ENCODE measurements around the gene ZNF710.
A peak's percentile ranks its signal among the peaks of the same experiment; 100 is the strongest.

The ZNF710 gene

DNA sequence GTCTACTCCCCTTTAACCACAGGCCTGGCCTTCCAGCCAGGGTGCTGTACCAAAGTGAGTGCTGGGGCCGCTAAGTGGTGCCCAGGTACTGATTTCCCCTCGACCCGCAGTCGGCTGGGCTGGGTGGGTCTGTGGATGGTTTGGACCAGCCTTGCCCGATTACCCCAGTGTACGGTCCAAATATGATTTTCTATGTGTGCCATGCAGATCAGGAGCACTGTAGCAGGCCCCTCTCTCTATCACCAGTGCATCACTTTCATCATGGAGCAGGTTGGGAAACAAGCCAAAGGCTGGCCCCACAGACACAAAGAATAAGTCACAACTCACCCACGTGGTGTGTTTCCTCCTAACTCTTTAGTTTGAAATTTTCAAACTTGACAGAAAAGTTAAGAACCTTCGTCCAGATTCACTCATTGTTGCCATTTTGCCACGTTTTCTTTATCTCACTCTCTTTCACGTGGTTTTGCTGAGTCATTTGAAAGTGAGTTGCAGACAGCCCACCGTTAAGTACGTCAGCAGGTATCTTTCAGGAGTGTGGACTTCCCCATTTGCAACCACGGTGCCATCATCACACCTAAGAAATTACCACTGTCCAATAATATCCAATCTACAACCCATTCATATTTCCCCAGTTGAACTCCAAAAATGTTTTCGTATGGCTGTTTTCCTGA is 37.0 kb downstream of the ZNF710 start:
- peaks cover 8% of the 10 kb centered on the region for H3K36me3 Mint-ChIP-seq
- DNase-seq (ENCODE audit: low spot score in 2 of 2) (peak in 1 of 2 donors; percentile 76), ATAC-seq (peak; percentile 93)
- H3K27ac Mint-ChIP-seq, result peak overlapping the region; percentile 75
- peaks cover 72% of the 10 kb centered on the region for H3K4me1 Mint-ChIP-seq
- H3K9me3 Mint-ChIP-seq, result no peaks in the 10 kb centered on the region
- H3K4me3 Mint-ChIP-seq, result peak overlapping the region; percentile 3

DNA sequence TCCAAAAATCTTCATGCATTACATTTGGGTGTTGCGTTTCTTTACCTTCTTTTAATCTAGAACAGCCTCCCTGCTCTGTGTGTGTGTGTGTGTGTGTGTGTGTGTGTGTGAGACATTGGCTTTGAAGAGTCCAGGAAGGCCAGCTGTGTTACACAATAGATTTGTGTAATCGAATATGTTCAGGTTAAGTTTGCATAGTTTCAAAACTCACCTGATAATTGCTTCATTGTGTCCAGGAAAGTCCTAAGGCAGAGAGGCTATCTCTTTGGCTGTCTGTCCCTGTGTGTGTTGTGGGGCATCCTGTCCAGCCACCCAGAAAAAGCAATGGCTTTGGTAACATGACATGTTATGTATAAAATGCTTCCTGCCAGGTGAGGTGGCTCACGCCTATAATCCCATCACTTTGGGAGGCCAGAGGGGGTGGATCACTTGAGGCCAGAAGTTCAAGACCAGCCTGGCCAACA is 37.5 kb downstream of the ZNF710 start:
- ATAC-seq, result no peak
- peaks cover 67% of the 10 kb centered on the region for H3K4me1 Mint-ChIP-seq
- H3K27ac Mint-ChIP-seq, result peak overlapping the region; percentile 75
- peak overlapping the region; percentile 3 for H3K4me3 Mint-ChIP-seq
- H3K9me3 Mint-ChIP-seq, result no peaks in the 10 kb centered on the region
- H3K36me3 Mint-ChIP-seq, result peaks cover 8% of the 10 kb centered on the region
- DNase-seq (ENCODE audit: low spot score in 2 of 2), result no peak

DNA sequence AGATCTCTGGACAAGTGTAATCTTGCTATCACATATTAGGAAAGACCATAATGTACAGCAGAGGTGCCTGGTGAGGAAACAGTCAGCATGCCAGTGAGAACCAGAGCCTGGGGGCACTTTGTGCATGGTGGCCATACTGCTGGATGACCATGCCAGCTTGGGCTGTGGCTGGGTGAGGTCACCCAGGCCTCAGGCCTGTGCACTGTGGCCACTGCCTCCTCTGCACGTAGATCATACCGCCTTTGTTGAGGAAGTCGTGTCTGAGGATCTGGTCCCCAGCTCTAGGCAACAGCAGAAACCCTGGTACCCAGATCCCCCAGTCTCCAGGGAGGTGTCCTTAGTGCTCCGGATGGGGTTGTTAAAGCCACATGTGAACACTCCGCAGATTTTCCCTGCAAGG is 38.9 kb downstream of the ZNF710 start:
- H3K27ac Mint-ChIP-seq, result no peak overlapping the region
- H3K36me3 Mint-ChIP-seq, result peaks cover 8% of the 10 kb centered on the region
- H3K4me1 Mint-ChIP-seq, result peaks cover 58% of the 10 kb centered on the region
- no peak for DNase-seq (ENCODE audit: low spot score in 2 of 2)
- H3K9me3 Mint-ChIP-seq, result no peaks in the 10 kb centered on the region
- ATAC-seq, result no peak
- H3K4me3 Mint-ChIP-seq, result no peak overlapping the region

DNA sequence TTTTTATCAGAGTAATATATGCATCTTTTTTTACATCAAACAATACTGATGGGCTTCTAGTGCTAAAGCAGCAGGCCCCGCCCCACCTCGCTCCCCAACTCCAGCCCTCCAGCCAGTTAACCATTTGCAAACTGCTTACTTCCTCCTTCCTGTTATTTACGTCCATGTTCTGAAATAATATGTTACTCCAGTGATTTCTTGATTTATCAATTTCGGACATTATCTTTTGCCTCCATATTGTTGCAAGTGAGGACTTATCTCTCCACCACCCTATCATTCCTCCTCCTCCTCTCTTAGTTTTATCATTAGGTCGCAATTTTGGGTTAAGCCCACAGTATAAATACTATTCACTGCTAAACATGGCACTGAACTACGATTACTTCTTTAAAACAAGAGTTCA is 39.5 kb downstream of the ZNF710 start:
- Mint-ChIP-seq H3K27ac (no peak overlapping the region), H3K36me3 (peaks cover 8% of the 10 kb centered on the region), H3K4me3 (no peak overlapping the region), H3K4me1 (peaks cover 58% of the 10 kb centered on the region), H3K9me3 (no peaks in the 10 kb centered on the region)
- DNase-seq (ENCODE audit: low spot score in 2 of 2), result no peak
- ATAC-seq, result no peak

DNA sequence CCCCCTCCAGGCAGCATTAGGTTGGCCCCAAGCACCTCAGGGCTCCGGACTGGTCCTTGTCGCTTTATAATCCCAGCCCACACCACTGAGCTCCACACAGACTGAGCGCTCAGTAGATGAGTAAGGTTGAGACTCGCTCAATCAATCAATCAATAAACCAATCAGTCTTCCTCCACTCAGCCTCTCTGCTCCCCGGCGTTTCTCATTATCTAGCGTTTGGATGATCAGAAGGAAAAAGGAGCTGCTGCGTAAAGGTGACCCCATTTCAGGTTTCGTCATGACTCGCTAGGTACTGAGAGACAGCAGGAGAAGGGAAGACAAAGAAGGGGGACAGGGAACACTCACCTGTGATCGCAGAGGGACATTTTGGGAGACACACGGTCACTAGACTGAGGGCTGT is 41.2 kb downstream of the ZNF710 start:
- H3K4me3 Mint-ChIP-seq, result no peak overlapping the region
- DNase-seq (ENCODE audit: low spot score in 2 of 2) (no peak), ATAC-seq (no peak)
- H3K4me1 Mint-ChIP-seq, result peaks cover 43% of the 10 kb centered on the region
- H3K9me3 Mint-ChIP-seq, result no peaks in the 10 kb centered on the region
- no peak overlapping the region for H3K27ac Mint-ChIP-seq
- H3K36me3 Mint-ChIP-seq, result peaks cover 8% of the 10 kb centered on the region

DNA sequence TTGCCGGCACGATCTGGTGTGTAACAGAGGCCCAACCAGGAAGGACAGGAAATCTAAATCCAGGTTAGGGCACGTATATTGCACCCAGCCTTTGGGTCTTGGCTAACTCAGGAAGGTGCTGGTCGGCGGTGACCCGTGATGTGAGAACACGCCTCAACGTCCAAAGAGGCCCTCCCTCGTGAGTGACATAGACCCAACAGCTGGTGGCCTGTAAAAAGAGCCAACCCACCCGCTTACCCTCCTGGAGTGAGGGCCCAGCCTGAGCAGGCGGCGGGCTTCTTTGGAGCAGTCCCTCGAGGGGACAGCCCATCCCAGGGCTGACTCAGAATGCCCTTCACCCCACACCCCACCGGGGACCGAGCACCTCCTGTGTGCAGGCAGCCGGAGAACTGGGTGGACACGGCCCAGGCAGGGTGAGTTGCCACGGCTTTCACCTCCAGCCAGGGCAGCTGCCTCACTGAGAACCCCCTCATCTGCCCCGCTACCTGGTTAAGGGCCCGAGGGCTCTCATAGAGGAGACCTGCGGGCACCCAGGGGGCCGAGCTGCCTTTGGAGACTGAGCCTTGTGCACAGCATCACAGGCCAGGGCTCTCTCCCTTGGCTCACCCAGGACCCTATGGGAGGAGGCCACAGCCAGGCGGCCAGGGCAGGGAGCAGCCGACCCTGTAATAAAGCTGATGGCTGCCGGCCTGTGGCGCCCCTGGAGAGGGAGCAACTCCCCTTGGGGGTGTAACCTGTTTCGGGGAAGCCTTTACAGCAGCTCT is 41.8 kb downstream of the ZNF710 start:
- no peak overlapping the region for H3K4me3 Mint-ChIP-seq

DNA sequence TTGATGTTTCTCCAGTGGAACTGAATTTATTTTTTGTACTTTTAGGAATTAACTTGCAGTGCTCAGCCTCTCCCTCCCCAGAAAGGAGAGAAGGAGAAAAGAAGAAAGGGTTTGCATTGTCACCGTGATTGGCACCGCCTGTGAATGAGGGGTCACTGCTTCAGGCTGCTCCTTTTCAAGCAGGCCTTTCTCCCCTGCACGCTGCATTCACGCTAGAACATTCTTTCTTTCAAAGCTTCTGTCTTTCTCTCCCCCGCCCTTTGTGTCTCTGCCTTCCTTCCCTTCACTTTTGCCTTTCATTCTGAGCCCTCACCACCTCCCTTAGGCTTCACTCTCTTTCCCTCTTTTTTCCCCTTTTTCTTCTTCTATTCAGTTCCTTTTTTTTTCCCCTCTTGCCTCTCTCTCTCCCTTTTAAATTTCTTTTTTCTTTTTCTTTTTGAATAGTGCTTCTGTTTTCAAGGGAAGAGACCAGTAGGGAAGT is 42.4 kb downstream of the ZNF710 start:
- no peak for DNase-seq (ENCODE audit: low spot score in 2 of 2)
- H3K36me3 Mint-ChIP-seq, result no peaks in the 10 kb centered on the region
- H3K4me3 Mint-ChIP-seq, result no peak overlapping the region
- H3K27ac Mint-ChIP-seq, result peak overlapping the region; percentile 67
- peaks cover 30% of the 10 kb centered on the region for H3K4me1 Mint-ChIP-seq
- no peaks in the 10 kb centered on the region for H3K9me3 Mint-ChIP-seq
- ATAC-seq, result no peak

More for the DNA sequence above, 41.8 kb downstream of the ZNF710 start:
- DNase-seq (ENCODE audit: low spot score in 2 of 2), result no peak
- Mint-ChIP-seq H3K27ac (no peak overlapping the region), H3K4me1 (peaks cover 37% of the 10 kb centered on the region), H3K9me3 (no peaks in the 10 kb centered on the region), H3K36me3 (peaks cover 4% of the 10 kb centered on the region)
- no peak for ATAC-seq

DNA sequence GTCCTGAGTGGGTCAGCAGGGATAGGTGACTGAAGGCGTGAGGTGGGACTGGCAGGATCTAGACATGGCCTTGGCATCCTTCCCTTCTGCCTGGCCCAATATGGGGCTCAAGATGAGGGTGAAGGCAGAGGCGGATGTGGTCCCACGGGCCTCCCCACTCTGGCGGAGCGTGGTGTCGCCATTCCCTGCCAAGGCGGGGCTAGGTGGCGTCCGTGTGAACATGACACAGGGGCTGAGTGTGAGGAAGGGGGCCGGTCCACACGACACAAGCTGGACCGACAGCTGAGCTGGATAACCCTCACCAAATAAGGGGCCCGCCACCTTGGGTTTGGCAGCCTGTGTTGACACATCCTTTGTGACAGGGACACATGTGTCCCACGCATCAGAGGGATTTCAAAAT is 43.1 kb downstream of the ZNF710 start:
- Mint-ChIP-seq H3K27ac (peak overlapping the region; percentile 67), H3K4me1 (peaks cover 27% of the 10 kb centered on the region), H3K9me3 (no peaks in the 10 kb centered on the region), H3K36me3 (no peaks in the 10 kb centered on the region), H3K4me3 (no peak overlapping the region)
- ATAC-seq (no peak), DNase-seq (ENCODE audit: low spot score in 2 of 2) (no peak)

DNA sequence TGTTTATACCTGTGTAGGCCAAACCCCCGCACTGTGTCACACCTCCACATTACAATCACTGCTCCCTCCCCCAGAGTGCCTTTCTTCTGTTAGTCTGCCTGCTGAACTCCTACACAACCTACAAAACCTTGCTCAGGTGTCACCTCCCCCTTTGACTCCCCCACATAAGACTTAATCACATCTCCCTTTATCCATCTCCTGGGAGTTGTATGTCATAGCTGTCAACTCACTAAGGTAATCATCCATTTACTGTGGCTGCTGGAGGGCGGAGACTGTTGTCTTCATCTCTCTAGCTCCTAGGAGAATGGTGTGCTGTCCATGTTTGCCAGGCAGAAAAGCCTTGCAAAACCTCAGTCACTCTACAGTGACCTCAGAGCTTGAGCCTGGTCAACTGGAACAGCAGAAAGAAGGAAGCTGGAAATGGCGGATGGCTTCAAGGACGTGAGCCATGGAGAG is 43.8 kb downstream of the ZNF710 start:
- DNase-seq (ENCODE audit: low spot score in 2 of 2), result no peak
- no peaks in the 10 kb centered on the region for H3K36me3 Mint-ChIP-seq
- H3K9me3 Mint-ChIP-seq, result no peaks in the 10 kb centered on the region
- peaks cover 26% of the 10 kb centered on the region for H3K4me1 Mint-ChIP-seq
- H3K27ac Mint-ChIP-seq, result peak overlapping the region; percentile 88
- no peak overlapping the region for H3K4me3 Mint-ChIP-seq
- ATAC-seq, result no peak

DNA sequence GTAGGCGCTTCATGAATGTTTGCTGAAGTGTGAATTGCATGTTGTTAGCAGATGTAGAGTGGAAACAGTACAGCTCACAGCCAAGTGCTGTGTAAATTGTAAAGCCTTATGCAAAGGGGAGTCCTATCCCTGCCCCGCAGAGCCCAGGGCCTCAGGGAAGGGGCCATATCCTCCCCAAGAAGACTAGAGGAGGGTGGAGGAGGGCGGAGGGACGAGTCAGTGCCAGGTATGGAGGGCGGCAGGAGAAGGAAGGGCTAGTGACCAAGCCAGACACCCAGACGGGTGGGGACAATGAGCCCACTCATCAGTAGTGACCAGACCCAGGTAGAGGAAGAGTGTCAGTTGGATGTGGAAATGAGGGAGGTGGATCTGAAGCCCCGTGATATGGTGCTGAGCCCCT is 45.2 kb downstream of the ZNF710 start:
- DNase-seq (ENCODE audit: low spot score in 2 of 2) (no peak), ATAC-seq (no peak)
- Mint-ChIP-seq H3K27ac (peak overlapping the region; percentile 54), H3K4me1 (peaks cover 26% of the 10 kb centered on the region), H3K4me3 (no peak overlapping the region), H3K9me3 (no peaks in the 10 kb centered on the region), H3K36me3 (no peaks in the 10 kb centered on the region)

DNA sequence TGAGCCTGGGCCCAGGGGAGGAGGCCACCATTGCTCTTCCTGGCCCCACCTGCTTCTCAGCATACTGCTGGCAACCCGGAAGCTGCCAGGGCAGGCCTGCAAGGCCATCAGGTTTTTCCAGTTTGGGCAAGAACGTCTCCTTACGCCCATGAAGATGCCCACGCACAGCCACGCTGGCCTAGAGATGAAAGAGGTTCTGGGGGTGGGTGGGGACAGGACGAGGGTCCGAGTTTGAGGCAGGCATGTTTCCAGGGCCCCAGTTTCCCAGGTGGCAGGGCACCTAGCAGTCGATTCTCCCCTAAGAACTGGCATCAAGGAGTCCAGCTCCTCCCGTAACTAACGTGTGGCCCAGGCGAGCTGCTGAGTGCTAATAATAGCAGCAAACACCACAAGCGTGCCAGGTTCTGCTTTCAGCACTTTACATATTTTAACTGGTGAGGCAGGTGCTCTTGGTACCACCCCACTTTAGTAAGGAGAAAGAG is 45.8 kb downstream of the ZNF710 start:
- no peaks in the 10 kb centered on the region for H3K9me3 Mint-ChIP-seq
- H3K27ac Mint-ChIP-seq, result peak overlapping the region; percentile 54
- ATAC-seq (no peak), DNase-seq (ENCODE audit: low spot score in 2 of 2) (no peak)
- peaks cover 27% of the 10 kb centered on the region for H3K4me1 Mint-ChIP-seq
- H3K36me3 Mint-ChIP-seq, result no peaks in the 10 kb centered on the region
- H3K4me3 Mint-ChIP-seq, result no peak overlapping the region

DNA sequence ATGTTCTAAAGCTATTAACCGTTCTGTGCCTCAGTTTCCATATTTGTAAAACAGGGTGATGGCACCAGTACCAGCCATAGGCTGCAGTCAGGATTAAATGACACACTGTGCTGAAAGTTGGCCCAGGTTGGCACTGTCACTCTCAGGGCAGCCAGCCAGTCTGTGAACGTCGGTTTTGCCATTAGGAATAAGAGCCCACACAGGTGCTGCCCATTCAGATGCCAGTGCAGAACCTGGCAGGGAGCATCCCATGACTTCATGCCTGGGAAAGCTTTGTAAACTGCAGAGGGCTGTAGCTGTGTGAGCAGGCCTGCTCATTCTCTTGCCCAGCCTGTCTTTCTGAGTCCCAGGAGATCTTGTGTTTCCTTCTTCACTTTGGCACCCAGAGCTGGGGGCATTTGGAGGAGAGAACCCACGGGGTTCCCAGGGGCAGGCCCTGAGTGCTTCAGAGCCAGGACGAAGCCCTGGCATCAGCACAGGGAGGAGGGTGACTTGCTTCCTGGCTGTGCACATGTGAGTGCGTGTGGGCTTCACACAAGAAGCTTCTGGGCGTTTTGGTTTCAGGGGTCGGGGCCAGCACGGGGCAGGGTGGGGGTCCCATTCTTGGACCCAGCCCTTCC is 46.9 kb downstream of the ZNF710 start:
- Mint-ChIP-seq H3K4me1 (peaks cover 32% of the 10 kb centered on the region), H3K9me3 (no peaks in the 10 kb centered on the region), H3K36me3 (no peaks in the 10 kb centered on the region), H3K27ac (no peak overlapping the region), H3K4me3 (no peak overlapping the region)
- ATAC-seq (no peak), DNase-seq (ENCODE audit: low spot score in 2 of 2) (no peak)

DNA sequence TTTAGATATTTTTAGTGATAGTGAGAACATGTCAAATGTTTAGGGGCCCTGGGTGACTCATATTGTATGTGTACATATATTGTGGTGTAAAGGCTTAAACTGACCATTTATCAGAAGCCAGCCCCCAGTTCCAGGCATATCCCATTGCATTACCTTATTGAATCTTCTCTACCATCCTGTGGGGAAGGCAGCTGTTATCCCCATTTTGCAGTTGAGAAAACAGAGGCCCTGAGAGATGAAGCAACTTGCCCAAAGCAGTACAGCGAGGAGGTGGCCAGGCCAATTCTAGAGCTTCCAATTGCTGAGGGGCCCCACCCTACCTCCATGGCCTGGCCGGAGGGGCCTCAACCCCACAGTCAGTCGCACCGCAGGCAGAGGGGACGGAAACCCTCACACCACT is 47.9 kb downstream of the ZNF710 start:
- H3K36me3 Mint-ChIP-seq, result no peaks in the 10 kb centered on the region
- no peaks in the 10 kb centered on the region for H3K9me3 Mint-ChIP-seq
- peaks cover 32% of the 10 kb centered on the region for H3K4me1 Mint-ChIP-seq
- no peak overlapping the region for H3K4me3 Mint-ChIP-seq
- DNase-seq (ENCODE audit: low spot score in 2 of 2) (no peak), ATAC-seq (no peak)
- H3K27ac Mint-ChIP-seq, result no peak overlapping the region

DNA sequence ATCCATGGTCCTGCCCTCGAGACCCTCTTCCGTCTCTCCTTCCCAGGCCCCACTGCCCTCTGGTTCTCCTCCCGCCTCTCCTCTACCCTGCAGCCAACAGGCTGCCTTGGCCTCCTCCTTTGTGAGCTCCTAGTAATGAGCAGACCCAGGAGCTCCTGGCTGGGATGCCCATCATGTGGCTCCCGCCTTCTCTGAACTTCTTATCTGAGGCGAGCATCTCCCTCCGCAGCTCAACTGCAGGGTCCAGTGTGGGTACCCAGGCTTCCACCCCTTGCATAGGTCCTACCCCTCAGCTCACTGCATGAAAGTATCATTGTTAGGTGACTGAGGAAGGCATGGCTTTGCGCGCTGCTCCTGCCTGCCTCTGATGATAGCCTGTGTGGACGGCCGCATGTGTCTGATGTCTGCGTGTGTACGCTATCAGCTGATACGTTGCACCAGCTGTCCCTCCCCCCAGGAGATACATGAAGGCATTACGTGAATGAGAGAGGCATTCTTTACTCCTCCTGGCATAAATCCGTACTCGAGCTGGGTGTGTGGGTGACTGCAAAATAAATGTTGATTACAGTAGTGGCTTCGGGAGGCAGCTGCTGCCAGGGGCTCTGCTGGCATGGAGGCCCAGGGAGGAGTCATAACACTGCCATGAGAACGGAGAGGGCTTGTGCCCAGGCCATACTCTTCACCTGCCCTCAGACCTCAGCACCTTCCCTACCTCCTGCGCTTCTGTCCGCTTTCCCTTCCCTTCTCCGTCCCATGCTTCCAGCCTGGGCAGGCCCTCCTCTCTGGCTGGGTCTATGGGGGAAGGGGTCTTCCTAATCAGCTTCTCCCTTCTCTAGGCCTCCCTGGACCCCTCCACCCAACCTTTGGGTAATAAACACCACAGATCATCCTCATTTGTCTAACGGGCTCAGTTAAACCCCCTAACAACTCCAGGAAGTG is 48.8 kb downstream of the ZNF710 start:
- peak; percentile 19 for ATAC-seq
- H3K4me3 Mint-ChIP-seq, result no peak overlapping the region
- H3K27ac Mint-ChIP-seq, result peak overlapping the region; percentile 85
- peaks cover 28% of the 10 kb centered on the region for H3K4me1 Mint-ChIP-seq
- H3K36me3 Mint-ChIP-seq, result no peaks in the 10 kb centered on the region
- no peaks in the 10 kb centered on the region for H3K9me3 Mint-ChIP-seq
- no peak for DNase-seq (ENCODE audit: low spot score in 2 of 2)

Data from stimulated activated effector memory CD8-positive, alpha-beta T cell treated with anti-CD3 and anti-CD28 coated beads, Interleukin-12 subunit alpha, Interleukin-12 subunit beta, amount 100 ng/mL, for 72 hours (primary cell).